Endothelial cell of umbilical vein (primary cell): ENCODE results near the gene MYADML2. TPM values are rescaled to one million over a fixed set of nuclear protein-coding genes. Genes with fewer than 3 reads are reported as not detected.

Source experiments
- Bru-seq: library from RNA; stranded (reverse); fragments of 400-500 nt; gene quantifications from one replicate; lab custom pipeline; 2021; lab: Mats Ljungman, UMichigan
- BruChase-seq, 2 experiments: library from RNA; stranded (reverse); fragments of 400-500 nt; gene quantifications; one replicate each; lab custom pipeline; 2021; lab: Mats Ljungman, UMichigan
- BruUV-seq: library from RNA; stranded (reverse); fragments of 400-500 nt; replicated peaks from 2 replicates; lab custom pipeline; 2021; lab: Mats Ljungman, UMichigan
- CTCF ChIA-PET: fragments of 300-600, 350-600 bp; sonication (Branson Sonifier 250); formaldehyde crosslinking; loops from one replicate; lab custom pipeline; 2021; ENCODE audit warnings: antibody characterized with exemption, inconsistent platforms; lab: Charles Lee
- POLR2A ChIA-PET: fragments of 300-600, 350-600 bp; sonication (Branson Sonifier 250); formaldehyde crosslinking; loops from one replicate; lab custom pipeline; 2021; ENCODE audit warnings: antibody characterized with exemption, inconsistent platforms; lab: Charles Lee
- DNase-seq: peaks from one replicate; pipeline ENCODE4 v3.0.0-alpha.2; 2011; ENCODE audit warnings: low read depth, low spot score
- FAIRE-seq: peaks from 2 replicates; lab custom pipeline; 2011; peaks lifted over from hg19 to GRCh38; lab: Jason Lieb, UNC
- H2AFZ ChIP-seq: 2 replicates; pipeline ENCODE4 v1.6.0; 2012; ENCODE audit warnings: low read depth, low read length, control low read depth, inconsistent platforms
- H3K27ac ChIP-seq: 2 replicates; pipeline ENCODE4 v1.5.1; 2011; ENCODE audit warnings: low read depth, mild to moderate bottlenecking, control low read depth, low read length, moderate library complexity; ENCODE audit not compliant: insufficient read depth
- H3K27me3 ChIP-seq, 2 experiments: 2 replicates each; pipeline versions ENCODE4 v1.6.0 to v1.6.1; 2011; ENCODE audit warnings: low read length in 2 of 2, mixed read lengths in 1 of 2; ENCODE audit not compliant: control insufficient read depth in 2 of 2, insufficient read depth in 2 of 2
- H3K36me3 ChIP-seq, 2 experiments: 2 replicates in 1 of 2; 3 replicates in 1 of 2; pipeline ENCODE4 v1.5.1; 2011; ENCODE audit warnings: low read length in 2 of 2, mild to moderate bottlenecking in 1 of 2, moderate library complexity in 1 of 2; ENCODE audit not compliant: control insufficient read depth in 2 of 2, insufficient read depth in 2 of 2; ENCODE audit errors: extremely low read depth in 1 of 2
- H3K4me1 ChIP-seq: 3 replicates; pipeline ENCODE4 v1.5.1; 2011; ENCODE audit warnings: mild to moderate bottlenecking, low read length; ENCODE audit not compliant: control insufficient read depth, insufficient read depth; ENCODE audit errors: extremely low read depth
- H3K4me2 ChIP-seq: 2 replicates; pipeline ENCODE4 v1.6.1; 2011; ENCODE audit warnings: low read length, control low read depth, mixed read lengths; ENCODE audit not compliant: insufficient read depth
- H3K4me3 ChIP-seq, 3 experiments: fragments of 200-600 bp in 1 of 3; sonication (generic), shearing (Covaris generic) in 1 of 3; replicated peaks in 1 of 3; 2 replicates each; pipeline ENCODE4 v1.5.1; 2011 to 2016; ENCODE audit warnings: control low read depth in 3 of 3, low read length in 3 of 3, mild to moderate bottlenecking in 2 of 3, inconsistent platforms in 1 of 3, low read depth in 1 of 3, moderate library complexity in 1 of 3; ENCODE audit not compliant: insufficient read depth in 1 of 3
- H3K79me2 ChIP-seq: 2 replicates; pipeline ENCODE4 v1.6.0; 2012; ENCODE audit warnings: low read length, inconsistent platforms; ENCODE audit not compliant: control insufficient read depth, insufficient read depth
- H3K9ac ChIP-seq: replicated peaks from 2 replicates; pipeline ENCODE3; 2011; ENCODE audit warnings: low read length, control low read depth; ENCODE audit not compliant: insufficient read depth; ENCODE audit errors: extremely low read depth
- H3K9me1 ChIP-seq: replicated peaks from 3 replicates; pipeline ENCODE4 v1.6.0; 2011; ENCODE audit warnings: mild to moderate bottlenecking, low read length; ENCODE audit not compliant: control insufficient read depth, insufficient read depth; ENCODE audit errors: extremely low read depth
- H3K9me3 ChIP-seq: replicated peaks from 2 replicates; pipeline ENCODE4 v1.5.1; 2012; ENCODE audit warnings: low read length, inconsistent platforms; ENCODE audit not compliant: control insufficient read depth, insufficient read depth
- H4K20me1 ChIP-seq: replicated peaks from 2 replicates; pipeline ENCODE3; 2011; ENCODE audit warnings: mild to moderate bottlenecking, low read length; ENCODE audit not compliant: control insufficient read depth, insufficient read depth; ENCODE audit errors: extremely low read depth
- EZH2 ChIP-seq: IDR thresholded peaks from 2 replicates; pipeline ENCODE4 v1.6.1; 2012; ENCODE audit warnings: borderline replicate concordance, low read depth, mild to moderate bottlenecking, moderate library complexity, low read length, inconsistent platforms; ENCODE audit not compliant: severe bottlenecking
- FOS ChIP-seq: IDR thresholded peaks from 2 replicates; pipeline ENCODE4 v1.6.1; 2011; ENCODE audit warnings: mild to moderate bottlenecking, low read length, moderate library complexity, borderline replicate concordance; ENCODE audit not compliant: insufficient read depth
- GATA2 ChIP-seq: IDR thresholded peaks from 2 replicates; pipeline ENCODE4 v1.7.0; 2011; ENCODE audit warnings: low read depth, mild to moderate bottlenecking, moderate library complexity, mixed read lengths, low read length; ENCODE audit not compliant: insufficient read length, insufficient read depth
- JUN ChIP-seq: IDR thresholded peaks from 2 replicates; pipeline ENCODE4 v1.6.1; 2011; ENCODE audit warnings: borderline replicate concordance, low read depth; ENCODE audit not compliant: insufficient read length, insufficient read depth
- MYC ChIP-seq: IDR thresholded peaks from one replicate; pipeline ENCODE4 v1.6.1; 2011; ENCODE audit warnings: mild to moderate bottlenecking, low read depth, low read length
- POLR2A ChIP-seq: IDR thresholded peaks from 2 replicates; pipeline ENCODE4 v1.6.1; 2012; ENCODE audit warnings: low read depth, mild to moderate bottlenecking, control low read depth, low read length
- POLR2AphosphoS5 ChIP-seq: IDR thresholded peaks from 2 replicates; pipeline ENCODE4 v1.6.1; 2012; ENCODE audit warnings: low read depth, mild to moderate bottlenecking, control low read depth, low read length, moderate library complexity; ENCODE audit not compliant: insufficient read depth
- dilution Hi-C: fragments of 300-500 bp; cut with MboI; formaldehyde crosslinking; loops from one replicate; pipeline ENCODE4 v1.15.0; 2019; ENCODE audit warnings: low sequenced_read_pairs; ENCODE audit not compliant: extremely low pct_ligation_motif_present
- intact Hi-C: fragments of 100-400 bp; cut with micrococcal nuclease; formaldehyde crosslinking; loops from one replicate; pipeline ENCODE4 v1.10.0; 2022
- long read RNA-seq: library from polyadenylated mRNA; stranded (forward); transcript quantifications from one replicate; pipeline ENCODE4 v2.0.0, GENCODE V29; 2021
- polyA minus RNA-seq, 3 experiments: library from RNA; depleted of rRNA, polyadenylated mRNA; stranded (reverse); fragments of >200 nt; gene quantifications; 1 replicate in 1 of 3; 2 replicates in 2 of 3; pipeline ENCODE4 v1.2.3, GENCODE V29; 2011
- polyA plus RNA-seq, 4 experiments: library from polyadenylated mRNA; depleted of rRNA in 3 of 4; stranded (reverse) in 3 of 4; unstranded in 1 of 4; fragments of >200 nt; gene quantifications; 2 replicates each; pipeline versions ENCODE4 v1.2.1 to v1.2.3, GENCODE V29; 2011 to 2012; ENCODE audit warnings: missing spikeins in 1 of 4
- total RNA-seq: library from RNA; stranded (reverse); gene quantifications from 2 replicates; pipeline ENCODE4 v1.2.3, GENCODE V29; 2021
- TF ChIP-seq, protein P1 (sequence below), 2 donors: IDR thresholded peaks; 1 replicate in 1 of 2; 2 replicates in 1 of 2; pipeline ENCODE4 v1.5.1; 2011; ENCODE audit warnings: low read length in 2 of 2, mild to moderate bottlenecking in 2 of 2, moderate library complexity in 2 of 2, control low read depth in 1 of 2, inconsistent platforms in 1 of 2, low read depth in 1 of 2; ENCODE audit not compliant: insufficient read depth in 1 of 2; ENCODE audit errors: extremely low read depth in 1 of 2
- TF ChIP-seq, protein P2 (sequence below): IDR thresholded peaks from 2 replicates; pipeline ENCODE4 v1.6.1; 2011; ENCODE audit not compliant: insufficient read depth, insufficient read length

Gene MYADML2, protein sequence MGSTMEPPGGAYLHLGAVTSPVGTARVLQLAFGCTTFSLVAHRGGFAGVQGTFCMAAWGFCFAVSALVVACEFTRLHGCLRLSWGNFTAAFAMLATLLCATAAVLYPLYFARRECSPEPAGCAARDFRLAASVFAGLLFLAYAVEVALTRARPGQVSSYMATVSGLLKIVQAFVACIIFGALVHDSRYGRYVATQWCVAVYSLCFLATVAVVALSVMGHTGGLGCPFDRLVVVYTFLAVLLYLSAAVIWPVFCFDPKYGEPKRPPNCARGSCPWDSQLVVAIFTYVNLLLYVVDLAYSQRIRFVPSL
- total RNA-seq (not detected in 2 replicates), polyA plus RNA-seq (not detected in 2 replicates), polyA minus RNA-seq (not detected in 2 replicates), Bru-seq, nascent RNA (percentile 5 among the genes with signal in this experiment), BruChase-seq, experiment 1, labeled RNA remaining after a 6-hour chase (not detected), BruChase-seq, experiment 2, labeled RNA remaining after a 2-hour chase (percentile 6 among the genes with signal in this experiment)
- polyA plus RNA-seq (2011; cell fraction: cytosol; rRNA removed) = not detected in 2 replicates
- not detected in 2 replicates for polyA plus RNA-seq (2011; cell fraction: nucleus; rRNA removed)
- polyA plus RNA-seq (2012) = not detected in 2 replicates
- polyA minus RNA-seq (2011; cell fraction: cytosol; rRNA and poly(A)+ RNA removed) = not detected
- polyA minus RNA-seq (2011; cell fraction: nucleus; rRNA and poly(A)+ RNA removed) = not detected in 2 replicates
- long read RNA-seq = 0 reads

DNA sequence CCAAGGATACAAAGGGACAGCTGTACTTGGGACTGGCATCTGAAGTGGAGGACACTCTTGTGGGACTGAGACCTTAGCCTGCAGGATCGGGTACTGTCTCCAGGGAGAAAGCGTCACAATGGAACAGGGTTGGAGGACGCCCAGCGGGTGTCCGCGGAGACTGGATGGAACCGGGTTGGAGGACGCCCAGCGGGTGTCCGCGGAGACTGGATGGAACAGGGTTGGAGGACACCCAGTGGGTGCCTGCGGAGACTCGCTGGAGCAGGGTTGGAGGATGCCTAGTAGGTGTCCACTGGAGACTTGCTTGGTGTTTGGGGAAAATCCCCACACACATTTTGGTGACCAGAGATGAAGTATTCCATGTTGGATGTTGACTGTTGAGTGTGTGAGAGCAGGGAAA is at the start of gene MYADML2:
Gene MYADML2 (minus strand): TSS at position 45 of the 400 bp plus-strand sequence. CDS start 5,492 bp downstream, outside the sequence.
- Histone ChIP-seq H3K9me3 (no peaks in the 10 kb centered on the region), H3K9me1 (no peaks in the 10 kb centered on the region), H3K4me3 (no peak within 1 kb of the TSS), H3K79me2 (no peaks in the 10 kb centered on the region), H3K27me3 (peaks cover 0 to 5% of the 10 kb centered on the region in 2 experiments), H4K20me1 (no peaks in the 10 kb centered on the region), H2AFZ (no peak within 1 kb of the TSS), H3K9ac (no peak within 1 kb of the TSS), H3K36me3 (no peaks in the 10 kb centered on the region), H3K27ac (no peak within 1 kb of the TSS), H3K4me2 (no peak within 1 kb of the TSS), H3K4me1 (no peaks in the 10 kb centered on the region)
- intact Hi-C loops = no loop called here
- no peak for DNase-seq
- TF ChIP-seq GATA2 = no peak
- TF ChIP-seq MYC = no peak
- TF ChIP-seq POLR2A = no peak
- POLR2A ChIA-PET = no interaction called here
- CTCF ChIA-PET = interaction anchor here (4.2 kb wide), 1 partner anchor 12 kb away, joined by 33 read pairs; no protein-coding TSS in a partner anchor
- BruUV-seq = no TSS peak
- FAIRE-seq = no peak
- dilution Hi-C loops = no loop called here

DNA sequence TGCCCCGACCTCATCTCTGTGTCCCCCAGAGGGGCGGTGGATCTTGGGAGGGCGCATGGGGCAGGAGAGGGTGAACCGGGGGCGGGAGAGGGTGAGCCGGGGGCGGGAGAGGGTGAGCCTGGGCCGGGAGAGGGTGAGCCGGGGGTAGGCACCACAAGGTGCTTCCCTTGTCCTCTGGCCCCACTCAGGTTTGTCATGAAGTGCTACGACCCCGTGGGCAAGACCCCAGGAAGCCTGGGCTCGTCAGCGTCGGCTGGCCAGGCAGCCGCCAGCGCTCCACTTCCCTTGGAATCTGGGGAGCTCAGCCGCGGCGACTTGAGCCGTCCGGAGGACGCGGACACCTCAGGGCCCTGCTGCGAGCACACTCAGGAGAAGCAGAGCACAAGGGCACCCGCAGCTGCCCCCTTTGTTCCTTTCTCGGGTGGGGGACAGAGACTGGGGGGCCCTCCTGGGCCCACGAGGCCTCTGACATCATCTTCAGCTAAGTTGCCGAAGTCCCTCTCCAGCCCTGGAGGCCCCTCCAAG is 49.3 kb upstream of the MYADML2 start:
- dilution Hi-C loops (no loop called here), intact Hi-C loops (no loop called here)
- H3K27me3 ChIP-seq = no peaks in the 10 kb centered on the region
- DNase-seq (no peak), FAIRE-seq (no peak)
- H4K20me1 ChIP-seq = no peaks in the 10 kb centered on the region
- ChIA-PET CTCF (interaction anchor here (1.2 to 2.0 kb wide), 3 partner anchors 24 to 37 kb away, joined by 3 to 12 read pairs (median 8); no protein-coding TSS in a partner anchor), POLR2A (no interaction called here)
- no peak overlapping the region for H3K4me3 ChIP-seq
- H3K9me3 ChIP-seq = no peaks in the 10 kb centered on the region
- TF ChIP-seq, protein P1, sequence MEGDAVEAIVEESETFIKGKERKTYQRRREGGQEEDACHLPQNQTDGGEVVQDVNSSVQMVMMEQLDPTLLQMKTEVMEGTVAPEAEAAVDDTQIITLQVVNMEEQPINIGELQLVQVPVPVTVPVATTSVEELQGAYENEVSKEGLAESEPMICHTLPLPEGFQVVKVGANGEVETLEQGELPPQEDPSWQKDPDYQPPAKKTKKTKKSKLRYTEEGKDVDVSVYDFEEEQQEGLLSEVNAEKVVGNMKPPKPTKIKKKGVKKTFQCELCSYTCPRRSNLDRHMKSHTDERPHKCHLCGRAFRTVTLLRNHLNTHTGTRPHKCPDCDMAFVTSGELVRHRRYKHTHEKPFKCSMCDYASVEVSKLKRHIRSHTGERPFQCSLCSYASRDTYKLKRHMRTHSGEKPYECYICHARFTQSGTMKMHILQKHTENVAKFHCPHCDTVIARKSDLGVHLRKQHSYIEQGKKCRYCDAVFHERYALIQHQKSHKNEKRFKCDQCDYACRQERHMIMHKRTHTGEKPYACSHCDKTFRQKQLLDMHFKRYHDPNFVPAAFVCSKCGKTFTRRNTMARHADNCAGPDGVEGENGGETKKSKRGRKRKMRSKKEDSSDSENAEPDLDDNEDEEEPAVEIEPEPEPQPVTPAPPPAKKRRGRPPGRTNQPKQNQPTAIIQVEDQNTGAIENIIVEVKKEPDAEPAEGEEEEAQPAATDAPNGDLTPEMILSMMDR (IDR thresholded peaks at IDR 0.05; ENCODE audit: extremely low read depth in 1 of 2, insufficient read depth in 1 of 2, low read depth in 1 of 2, low read length in 2 of 2) = no peak
- TF ChIP-seq JUN (no peak), POLR2A (no peak), MYC (no peak), POLR2AphosphoS5 (no peak), EZH2 (no peak), FOS (no peak), GATA2 (no peak)
- TF ChIP-seq, protein P2, sequence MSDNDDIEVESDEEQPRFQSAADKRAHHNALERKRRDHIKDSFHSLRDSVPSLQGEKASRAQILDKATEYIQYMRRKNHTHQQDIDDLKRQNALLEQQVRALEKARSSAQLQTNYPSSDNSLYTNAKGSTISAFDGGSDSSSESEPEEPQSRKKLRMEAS = no peak
- no peaks in the 10 kb centered on the region for H3K36me3 ChIP-seq
- no peak overlapping the region for H2AFZ ChIP-seq
- no peak overlapping the region for H3K27ac ChIP-seq
- no peak overlapping the region for H3K4me2 ChIP-seq
- no peak overlapping the region for H3K9ac ChIP-seq
- peaks cover 2% of the 10 kb centered on the region for H3K4me1 ChIP-seq
- no TSS peak for BruUV-seq
- H3K9me1 ChIP-seq = no peaks in the 10 kb centered on the region
- no peaks in the 10 kb centered on the region for H3K79me2 ChIP-seq
